ENCODE results near the gene CAMKK2.
"Not testable (repeated sequence)": the region's sequence is repeated elsewhere in the genome, so short reads cannot be mapped to it uniquely, and the experiment has no call there.

Gene CAMKK2

GRCh38 chr12:121289962-121290361, 6.5 kb downstream of the CAMKK2 start:
- Histone ChIP-seq H3K4me1 (ENCODE audit: control insufficient read depth in 1 of 2, insufficient read depth in 2 of 2, low read length in 2 of 2) (no peaks in the 10 kb centered on the region), H3K4me3 (ENCODE audit: low read depth in 1 of 2, low read length in 2 of 2) (no peak overlapping the region), H3K36me3 (ENCODE audit: control insufficient read depth in 1 of 2, insufficient read depth in 2 of 2, low read length in 2 of 2) (no peaks in the 10 kb centered on the region), H3K27me3 (ENCODE audit: control insufficient read depth in 1 of 2, insufficient read depth in 2 of 2, low read length in 2 of 2) (no peaks in the 10 kb centered on the region), H3K9me3 (ENCODE audit: control insufficient read depth in 1 of 2, low read length in 2 of 2) (no peaks in the 10 kb centered on the region), H3K27ac (ENCODE audit: low read depth, low read length) (no peak overlapping the region), H3K9ac (ENCODE audit: low read depth in 1 of 2, low read length in 2 of 2) (no peak overlapping the region)

- no peaks in the 10 kb centered on the region for H3K36me3 ChIP-seq (ENCODE audit: control insufficient read depth in 1 of 2, insufficient read depth in 2 of 2, low read length in 2 of 2)
- H3K27me3 ChIP-seq (ENCODE audit: control insufficient read depth in 1 of 2, insufficient read depth in 2 of 2, low read length in 2 of 2), result no peaks in the 10 kb centered on the region
- no peak overlapping the region for H3K4me3 ChIP-seq (ENCODE audit: low read depth in 1 of 2, low read length in 2 of 2)
- no peaks in the 10 kb centered on the region for H3K9me3 ChIP-seq (ENCODE audit: control insufficient read depth in 1 of 2, low read length in 2 of 2)
- no peaks in the 10 kb centered on the region for H3K4me1 ChIP-seq (ENCODE audit: control insufficient read depth in 1 of 2, insufficient read depth in 2 of 2, low read length in 2 of 2)
- H3K27ac ChIP-seq (ENCODE audit: low read depth, low read length), result no peak overlapping the region
- H3K9ac ChIP-seq (ENCODE audit: low read depth in 1 of 2, low read length in 2 of 2), result no peak overlapping the region
Measured at GRCh38 chr12:121288986-121289385, 7.5 kb downstream of the CAMKK2 start.

GRCh38 chr12:121288158-121288845, 8.2 kb downstream of the CAMKK2 start:
- no peak overlapping the region for H3K27ac ChIP-seq (ENCODE audit: low read depth, low read length)
- peaks cover 0 to 1% of the 10 kb centered on the region in 2 donors for H3K36me3 ChIP-seq (ENCODE audit: control insufficient read depth in 1 of 2, insufficient read depth in 2 of 2, low read length in 2 of 2)
- H3K4me1 ChIP-seq (ENCODE audit: control insufficient read depth in 1 of 2, insufficient read depth in 2 of 2, low read length in 2 of 2), result no peaks in the 10 kb centered on the region
- H3K27me3 ChIP-seq (ENCODE audit: control insufficient read depth in 1 of 2, insufficient read depth in 2 of 2, low read length in 2 of 2), result no peaks in the 10 kb centered on the region
- no peak overlapping the region for H3K9ac ChIP-seq (ENCODE audit: low read depth in 1 of 2, low read length in 2 of 2)
- no peaks in the 10 kb centered on the region for H3K9me3 ChIP-seq (ENCODE audit: control insufficient read depth in 1 of 2, low read length in 2 of 2)
- no peak overlapping the region for H3K4me3 ChIP-seq (ENCODE audit: low read depth in 1 of 2, low read length in 2 of 2)

DNA sequence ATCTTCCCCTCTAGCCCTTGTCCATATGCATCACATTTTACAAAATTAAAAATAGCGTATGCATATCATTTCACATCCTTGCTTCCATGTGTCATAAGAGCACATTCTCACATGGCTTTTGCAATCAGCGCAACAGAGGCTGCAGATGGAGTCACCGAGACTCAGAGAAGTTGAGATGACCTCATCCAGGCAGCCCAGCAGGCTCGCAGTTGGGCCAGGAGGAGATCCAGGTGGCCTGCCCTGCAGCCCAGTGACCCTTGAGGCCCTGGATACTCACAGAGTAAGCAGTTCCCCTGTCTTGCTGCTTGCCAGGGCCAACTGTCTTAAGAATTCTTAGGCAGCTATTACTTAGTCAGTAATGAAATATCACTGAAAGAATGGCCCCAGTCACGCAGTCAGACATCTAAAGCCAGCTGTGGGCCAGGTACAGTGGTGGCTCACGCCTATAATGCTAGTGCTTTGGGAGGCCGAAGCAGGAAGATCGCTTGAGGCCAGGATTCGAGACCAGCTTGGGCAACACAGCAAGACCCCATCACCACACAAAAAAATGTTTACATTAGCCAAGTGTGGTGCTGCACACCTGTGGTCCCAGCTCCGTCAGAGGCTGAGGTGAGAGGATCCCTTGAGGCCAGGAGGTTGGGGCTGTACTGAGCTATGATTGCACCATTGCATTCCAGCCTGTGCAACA, 9.1 kb downstream of the CAMKK2 start:
- Histone ChIP-seq H3K27ac (ENCODE audit: low read depth, low read length) (no peak overlapping the region), H3K36me3 (ENCODE audit: control insufficient read depth in 1 of 2, insufficient read depth in 2 of 2, low read length in 2 of 2) (peaks cover 0 to 4% of the 10 kb centered on the region in 2 donors), H3K4me3 (ENCODE audit: low read depth in 1 of 2, low read length in 2 of 2) (no peak overlapping the region), H3K4me1 (ENCODE audit: control insufficient read depth in 1 of 2, insufficient read depth in 2 of 2, low read length in 2 of 2) (no peaks in the 10 kb centered on the region), H3K27me3 (ENCODE audit: control insufficient read depth in 1 of 2, insufficient read depth in 2 of 2, low read length in 2 of 2) (no peaks in the 10 kb centered on the region), H3K9me3 (ENCODE audit: control insufficient read depth in 1 of 2, low read length in 2 of 2) (no peaks in the 10 kb centered on the region), H3K9ac (ENCODE audit: low read depth in 1 of 2, low read length in 2 of 2) (no peak overlapping the region)

DNA sequence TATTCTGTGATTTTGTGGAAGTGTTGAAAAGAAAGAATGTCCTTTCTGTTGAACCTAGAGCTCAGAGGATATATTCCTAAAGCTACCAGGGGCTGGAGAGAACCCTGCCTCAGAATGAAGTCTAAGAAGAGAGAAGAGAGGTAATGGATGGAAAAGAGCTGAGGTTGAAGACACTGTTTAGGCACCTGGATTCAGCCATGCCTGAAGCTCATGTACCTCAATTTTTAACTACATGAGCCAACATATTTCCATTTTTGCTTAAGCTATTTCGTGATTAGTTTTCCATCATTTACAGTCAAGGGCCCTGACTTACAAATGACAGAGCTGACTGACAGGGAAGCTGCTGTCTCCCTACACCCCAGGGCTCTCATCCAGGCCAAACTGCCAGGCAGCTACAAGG, 10.7 kb downstream of the CAMKK2 start:
- Histone ChIP-seq H3K4me3 (ENCODE audit: low read depth in 1 of 2, low read length in 2 of 2) (no peak overlapping the region), H3K27ac (ENCODE audit: low read depth, low read length) (no peak overlapping the region), H3K27me3 (ENCODE audit: control insufficient read depth in 1 of 2, insufficient read depth in 2 of 2, low read length in 2 of 2) (no peaks in the 10 kb centered on the region), H3K9me3 (ENCODE audit: control insufficient read depth in 1 of 2, low read length in 2 of 2) (no peaks in the 10 kb centered on the region), H3K36me3 (ENCODE audit: control insufficient read depth in 1 of 2, insufficient read depth in 2 of 2, low read length in 2 of 2) (peaks cover 0 to 4% of the 10 kb centered on the region in 2 donors), H3K4me1 (ENCODE audit: control insufficient read depth in 1 of 2, insufficient read depth in 2 of 2, low read length in 2 of 2) (no peaks in the 10 kb centered on the region), H3K9ac (ENCODE audit: low read depth in 1 of 2, low read length in 2 of 2) (no peak overlapping the region)

DNA sequence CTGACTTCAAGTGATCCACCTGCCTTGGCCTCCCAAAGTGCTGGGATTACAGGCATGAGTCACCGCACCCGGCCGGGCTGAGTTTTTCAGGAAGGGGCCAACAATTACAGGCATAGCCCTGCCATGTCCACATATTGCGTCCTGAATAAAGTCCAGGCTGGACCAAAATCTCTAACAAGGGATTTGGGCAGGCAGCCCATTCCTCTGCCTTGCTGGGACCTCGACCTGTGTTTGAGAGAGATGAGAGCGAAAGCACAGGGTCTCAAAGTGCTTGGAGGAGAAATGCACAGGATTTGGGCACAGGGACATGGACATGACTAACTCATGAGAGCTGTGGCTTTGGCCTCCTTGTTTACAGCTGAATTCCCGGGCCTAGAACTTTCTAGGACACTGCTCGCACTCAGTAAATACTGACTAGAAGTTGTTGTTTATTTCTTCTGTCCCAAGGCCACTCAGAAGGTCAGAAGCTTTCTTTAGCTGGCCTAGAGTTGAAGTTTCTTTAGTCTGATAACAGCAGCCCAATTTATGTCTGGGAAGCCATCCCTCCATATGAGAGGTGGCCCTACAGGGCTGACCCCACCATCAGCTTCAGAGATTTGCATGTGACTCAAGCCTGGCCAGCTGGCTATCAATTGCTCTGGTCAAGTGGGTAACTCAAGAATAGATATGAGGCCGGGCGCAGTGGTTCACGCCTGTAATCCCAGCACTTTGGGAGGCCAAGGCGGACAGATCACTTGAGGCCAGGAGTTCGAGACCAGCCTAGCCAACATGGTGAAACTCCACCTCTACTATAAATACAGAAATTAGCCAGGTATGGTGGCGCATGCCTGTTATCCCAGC, 11.7 kb downstream of the CAMKK2 start:
- H3K9me3 ChIP-seq (ENCODE audit: control insufficient read depth in 1 of 2, low read length in 2 of 2), result no peaks in the 10 kb centered on the region
- H3K4me1 ChIP-seq (ENCODE audit: control insufficient read depth in 1 of 2, insufficient read depth in 2 of 2, low read length in 2 of 2), result no peaks in the 10 kb centered on the region
- no peak overlapping the region for H3K4me3 ChIP-seq (ENCODE audit: low read depth in 1 of 2, low read length in 2 of 2)
- H3K27me3 ChIP-seq (ENCODE audit: control insufficient read depth in 1 of 2, insufficient read depth in 2 of 2, low read length in 2 of 2), result no peaks in the 10 kb centered on the region
- no peak overlapping the region for H3K9ac ChIP-seq (ENCODE audit: low read depth in 1 of 2, low read length in 2 of 2)
- H3K36me3 ChIP-seq (ENCODE audit: control insufficient read depth in 1 of 2, insufficient read depth in 2 of 2, low read length in 2 of 2), result peaks cover 0 to 4% of the 10 kb centered on the region in 2 donors
- H3K27ac ChIP-seq (ENCODE audit: low read depth, low read length), result no peak overlapping the region

- peaks cover 0 to under 1% of the 10 kb centered on the region in 2 donors for H3K4me1 ChIP-seq (ENCODE audit: control insufficient read depth in 1 of 2, insufficient read depth in 2 of 2, low read length in 2 of 2)
- H3K27me3 ChIP-seq (ENCODE audit: control insufficient read depth in 1 of 2, insufficient read depth in 2 of 2, low read length in 2 of 2), result no peaks in the 10 kb centered on the region
- H3K9ac ChIP-seq (ENCODE audit: low read depth in 1 of 2, low read length in 2 of 2), result no peak overlapping the region
- H3K9me3 ChIP-seq (ENCODE audit: control insufficient read depth in 1 of 2, low read length in 2 of 2), result no peaks in the 10 kb centered on the region
- H3K4me3 ChIP-seq (ENCODE audit: low read depth in 1 of 2, low read length in 2 of 2), result no peak overlapping the region
- H3K36me3 ChIP-seq (ENCODE audit: control insufficient read depth in 1 of 2, insufficient read depth in 2 of 2, low read length in 2 of 2), result peaks cover 0 to 8% of the 10 kb centered on the region in 2 donors
- no peak overlapping the region for H3K27ac ChIP-seq (ENCODE audit: low read depth, low read length)
Measured at GRCh38 chr12:121283841-121284240, 12.7 kb downstream of the CAMKK2 start.

GRCh38 chr12:121283388-121283787, 13.1 kb downstream of the CAMKK2 start:
- H3K4me1 ChIP-seq (ENCODE audit: control insufficient read depth in 1 of 2, insufficient read depth in 2 of 2, low read length in 2 of 2), result peaks cover 0 to 3% of the 10 kb centered on the region in 2 donors
- no peak overlapping the region for H3K4me3 ChIP-seq (ENCODE audit: low read depth in 1 of 2, low read length in 2 of 2)
- no peaks in the 10 kb centered on the region for H3K9me3 ChIP-seq (ENCODE audit: control insufficient read depth in 1 of 2, low read length in 2 of 2)
- no peaks in the 10 kb centered on the region for H3K27me3 ChIP-seq (ENCODE audit: control insufficient read depth in 1 of 2, insufficient read depth in 2 of 2, low read length in 2 of 2)
- no peak overlapping the region for H3K9ac ChIP-seq (ENCODE audit: low read depth in 1 of 2, low read length in 2 of 2)
- H3K27ac ChIP-seq (ENCODE audit: low read depth, low read length), result no peak overlapping the region
- H3K36me3 ChIP-seq (ENCODE audit: control insufficient read depth in 1 of 2, insufficient read depth in 2 of 2, low read length in 2 of 2), result peaks cover 0 to 8% of the 10 kb centered on the region in 2 donors

DNA sequence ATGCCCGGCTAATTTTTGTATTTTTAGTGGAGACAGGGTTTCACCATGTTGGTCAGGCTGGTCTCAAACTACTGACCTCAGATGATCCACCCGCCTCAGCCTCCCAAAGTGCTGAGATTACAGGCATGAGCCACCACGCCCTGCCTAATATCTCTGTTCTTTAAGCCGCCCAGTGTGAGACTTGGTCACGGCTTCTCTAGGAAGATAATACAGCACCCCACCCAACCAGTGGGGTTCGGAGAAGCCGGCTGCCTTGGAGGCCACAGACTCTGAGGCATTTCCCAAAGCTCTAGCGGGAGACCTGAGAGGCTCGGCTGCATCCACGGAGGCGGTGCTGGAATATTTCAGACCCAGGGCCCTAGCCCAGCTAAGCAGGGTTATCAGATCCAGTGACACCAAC, 13.6 kb downstream of the CAMKK2 start:
- not testable (repeated sequence) for H3K4me1 ChIP-seq (ENCODE audit: control insufficient read depth in 1 of 2, insufficient read depth in 2 of 2, low read length in 2 of 2); H3K27me3 ChIP-seq (ENCODE audit: control insufficient read depth in 1 of 2, insufficient read depth in 2 of 2, low read length in 2 of 2); H3K9me3 ChIP-seq (ENCODE audit: control insufficient read depth in 1 of 2, low read length in 2 of 2); H3K4me3 ChIP-seq (ENCODE audit: low read depth in 1 of 2, low read length in 2 of 2); H3K36me3 ChIP-seq (ENCODE audit: control insufficient read depth in 1 of 2, insufficient read depth in 2 of 2, low read length in 2 of 2); H3K27ac ChIP-seq (ENCODE audit: low read depth, low read length); H3K9ac ChIP-seq (ENCODE audit: low read depth in 1 of 2, low read length in 2 of 2)

Measured in duodenal mucosa (tissue), 2 donors.